Effector CD4-positive, alpha-beta T cell (primary cell): ENCODE results near the gene HCFC1R1.

Experiments
- DNase-seq: peaks from one replicate; pipeline ENCODE4 v3.0.0-alpha.2; 2020

The HCFC1R1 gene

DNA sequence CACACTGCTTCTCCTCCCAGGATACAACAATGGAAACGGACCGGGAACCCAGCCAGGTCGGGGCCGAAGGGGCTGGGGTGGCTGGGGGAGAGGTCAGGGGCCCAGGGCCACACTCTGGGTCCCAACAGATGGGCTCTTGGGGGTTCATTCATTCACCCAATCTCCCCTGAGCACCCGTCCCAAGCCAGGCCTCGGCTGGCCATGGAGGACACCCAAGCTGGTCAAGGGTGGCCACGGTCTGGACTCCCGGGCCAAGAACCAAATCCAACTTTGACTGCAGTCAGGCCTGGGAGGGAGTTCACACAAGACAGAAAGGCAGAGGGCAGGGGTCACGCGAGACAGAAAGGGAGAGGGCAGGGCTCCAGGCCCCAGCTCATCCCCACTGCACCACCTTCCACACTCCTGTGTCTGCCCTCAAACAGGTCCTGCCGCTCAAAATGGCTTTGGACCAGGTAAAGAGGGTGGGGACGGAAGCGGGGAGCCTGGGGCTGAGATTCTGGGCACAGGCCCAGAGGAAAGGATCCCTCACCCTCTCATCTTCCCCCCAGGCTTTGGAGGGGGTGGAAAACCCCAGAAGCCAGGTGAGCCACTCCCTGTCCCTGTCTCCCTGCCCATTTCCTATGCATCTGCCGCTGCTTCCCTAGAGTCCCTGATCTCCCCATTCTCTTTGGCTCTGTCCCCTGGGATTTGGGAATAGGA lies 31.2 kb downstream of the HCFC1R1 start:
- DNase-seq = no peak

DNA sequence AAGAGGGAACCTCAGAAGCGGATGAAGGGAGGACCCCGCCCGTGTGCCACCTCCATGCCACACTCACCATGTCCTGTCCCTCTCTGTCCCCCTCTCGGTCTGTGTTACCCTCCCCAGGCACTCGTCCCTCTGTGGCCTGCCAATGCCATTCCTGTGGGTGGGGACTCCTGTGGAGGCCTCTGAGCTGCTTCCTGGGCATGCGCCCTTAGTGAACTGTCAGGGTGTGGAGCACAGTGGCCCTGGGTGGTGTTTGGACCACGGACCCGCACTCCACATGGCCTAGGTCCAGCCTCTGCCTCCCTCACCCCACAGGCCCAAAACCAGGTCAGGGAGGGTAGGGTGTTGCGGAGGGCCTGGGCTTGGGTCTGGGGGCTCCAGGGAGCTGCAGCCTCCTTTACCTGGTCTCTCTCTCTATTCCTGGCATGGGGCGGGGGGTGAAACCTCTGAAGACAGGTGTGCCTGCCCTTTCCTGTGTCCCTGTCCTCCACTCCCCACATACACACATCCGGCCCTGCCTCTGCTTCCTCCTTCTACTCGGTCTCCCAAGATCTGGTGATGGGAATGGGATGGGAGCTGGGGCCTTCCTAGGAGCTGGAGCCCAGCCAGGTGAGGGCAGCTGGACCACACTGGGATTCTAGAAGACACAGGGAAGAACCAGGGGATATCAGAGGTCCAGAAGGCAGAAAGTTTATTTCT lies 32.0 kb downstream of the HCFC1R1 start:
- DNase-seq = no peak

GRCh38 chr16:2990891-2991290 lies 32.9 kb downstream of the HCFC1R1 start:
- no peak for DNase-seq

DNA sequence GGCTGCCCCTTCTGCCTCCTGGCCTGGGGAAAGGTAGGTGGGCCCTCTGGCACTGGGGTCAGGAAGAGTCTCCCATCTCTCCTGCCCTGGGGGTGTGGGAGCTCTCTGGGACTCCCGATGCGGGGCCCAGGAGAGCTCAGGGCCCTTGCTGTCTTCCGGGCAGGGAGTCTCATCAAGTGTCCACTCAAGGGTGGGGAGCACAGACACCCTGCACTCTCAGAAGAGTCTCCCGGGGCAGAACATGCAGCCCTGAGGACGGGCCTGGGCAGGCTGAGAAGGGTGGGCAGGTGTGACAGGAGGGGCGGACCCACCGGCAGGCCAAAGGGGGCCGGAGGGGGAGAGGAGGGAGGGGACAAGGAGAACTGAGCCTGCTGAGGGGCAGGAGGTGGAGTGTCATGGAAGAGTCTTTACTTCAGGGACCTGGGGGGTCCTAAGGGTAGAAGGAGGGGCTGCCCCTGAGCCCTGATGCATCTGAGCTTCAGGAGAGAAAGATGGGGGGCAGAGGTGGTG lies 35.1 kb downstream of the HCFC1R1 start:
- no peak for DNase-seq

DNA sequence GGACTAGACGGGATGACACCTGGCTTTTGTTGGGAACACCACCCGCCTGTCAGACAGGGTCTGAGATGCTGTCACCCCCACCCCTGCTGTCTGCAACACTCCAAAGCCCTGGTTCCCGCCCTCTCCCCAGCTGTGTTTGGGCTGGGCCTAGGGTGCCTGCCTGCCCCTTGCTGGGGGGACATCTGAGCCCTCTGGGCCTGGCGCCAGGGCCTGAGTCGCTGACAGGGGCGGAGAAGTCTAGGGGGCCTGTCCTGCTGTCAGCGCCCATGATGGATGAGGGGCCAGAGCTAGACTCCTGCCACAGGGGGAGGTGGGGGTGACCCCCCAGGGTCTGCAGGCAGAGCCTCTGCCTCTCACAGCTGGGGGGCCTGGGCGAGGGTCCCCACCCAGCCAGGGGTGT lies 35.9 kb downstream of the HCFC1R1 start:
- DNase-seq = no peak

DNA sequence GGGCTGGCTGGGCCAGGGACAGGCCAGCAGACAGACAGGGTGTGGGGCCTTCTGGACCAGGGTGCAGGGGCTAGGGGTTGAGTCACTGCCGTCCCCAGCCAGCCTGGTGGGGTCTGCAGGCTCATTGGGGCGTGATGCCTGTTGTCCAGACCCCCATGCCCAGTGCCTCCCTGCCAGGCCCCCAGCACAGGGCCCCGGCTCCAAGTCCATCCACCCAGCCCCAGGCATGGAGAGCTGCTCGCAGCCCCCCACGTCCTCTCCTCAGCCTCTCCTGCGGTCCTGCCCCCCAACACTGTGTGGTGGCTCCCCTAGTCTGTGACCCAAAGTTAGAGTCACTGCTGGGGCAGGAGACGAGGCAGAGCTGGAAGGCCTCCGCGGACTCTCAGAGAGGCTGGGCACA lies 36.5 kb downstream of the HCFC1R1 start:
- no peak for DNase-seq

GRCh38 chr16:2986623-2987188 lies 37.0 kb downstream of the HCFC1R1 start:
- no peak for DNase-seq

GRCh38 chr16:2985893-2986355 lies 37.8 kb downstream of the HCFC1R1 start:
- DNase-seq = no peak

GRCh38 chr16:2985462-2985861 lies 38.3 kb downstream of the HCFC1R1 start:
- no peak for DNase-seq

DNA sequence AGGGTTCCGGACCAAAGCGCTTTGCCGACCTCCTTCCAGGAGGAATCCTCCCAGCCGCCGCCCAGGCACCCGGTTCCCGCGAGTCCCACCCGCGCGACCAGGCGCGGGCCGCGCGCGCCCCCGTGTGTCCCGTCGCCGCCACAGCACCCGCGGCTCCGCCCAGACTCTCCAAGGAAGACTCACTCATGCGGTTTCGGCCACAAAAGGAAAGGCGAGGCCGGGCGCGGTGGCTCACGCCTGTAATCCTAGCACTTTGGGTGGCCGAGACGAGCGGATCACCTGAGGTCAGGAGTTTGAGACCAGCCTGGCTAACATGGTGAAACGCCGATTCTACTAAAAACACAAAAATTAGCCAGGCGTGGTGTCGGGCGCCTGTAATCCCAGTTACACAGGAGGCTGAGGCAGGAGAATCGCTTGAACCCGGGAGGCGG lies 40.0 kb downstream of the HCFC1R1 start:
- peak; percentile 47 for DNase-seq

DNA sequence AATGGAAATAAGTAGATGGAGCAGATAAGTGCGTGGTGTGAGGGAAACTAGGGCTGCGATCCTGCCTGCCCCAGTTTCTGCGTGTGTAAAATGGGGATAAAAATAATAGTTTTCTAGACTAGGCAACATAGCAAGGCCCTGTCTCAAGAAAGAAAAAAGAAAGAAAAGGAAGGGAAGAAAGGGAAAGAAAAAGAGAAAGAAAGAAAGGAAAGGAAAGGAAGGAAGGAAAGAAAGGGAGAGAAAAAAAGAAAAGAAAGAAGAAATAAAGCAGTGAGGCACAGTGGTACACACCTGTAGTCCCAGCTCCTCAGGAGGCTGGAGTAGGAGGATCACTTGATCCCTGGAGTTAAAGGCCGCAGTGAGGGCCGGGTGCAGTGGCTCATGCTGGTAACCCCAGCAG lies 41.3 kb downstream of the HCFC1R1 start:
- no peak for DNase-seq

DNA sequence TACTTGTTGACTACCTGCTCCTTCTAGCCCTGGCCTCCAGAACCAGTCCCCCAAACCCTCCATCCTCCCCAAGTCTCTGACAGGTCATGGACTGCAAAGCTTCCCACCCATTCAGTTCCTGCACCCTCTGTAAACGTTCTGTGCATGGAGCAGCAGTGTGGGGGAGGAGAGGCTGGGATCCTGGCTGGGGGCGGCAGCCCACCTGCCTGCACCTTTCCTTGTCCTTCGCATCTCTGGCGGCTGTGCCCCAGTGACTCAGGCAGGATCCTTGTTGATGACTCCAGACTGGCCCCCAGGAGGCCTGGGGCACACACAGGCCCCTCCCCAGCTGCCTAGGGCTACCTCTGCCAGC lies 41.9 kb downstream of the HCFC1R1 start:
- no peak for DNase-seq

- DNase-seq = no peak
These were observed 42.4 kb downstream of the HCFC1R1 start for GRCh38 chr16:2981177-2981898.

DNA sequence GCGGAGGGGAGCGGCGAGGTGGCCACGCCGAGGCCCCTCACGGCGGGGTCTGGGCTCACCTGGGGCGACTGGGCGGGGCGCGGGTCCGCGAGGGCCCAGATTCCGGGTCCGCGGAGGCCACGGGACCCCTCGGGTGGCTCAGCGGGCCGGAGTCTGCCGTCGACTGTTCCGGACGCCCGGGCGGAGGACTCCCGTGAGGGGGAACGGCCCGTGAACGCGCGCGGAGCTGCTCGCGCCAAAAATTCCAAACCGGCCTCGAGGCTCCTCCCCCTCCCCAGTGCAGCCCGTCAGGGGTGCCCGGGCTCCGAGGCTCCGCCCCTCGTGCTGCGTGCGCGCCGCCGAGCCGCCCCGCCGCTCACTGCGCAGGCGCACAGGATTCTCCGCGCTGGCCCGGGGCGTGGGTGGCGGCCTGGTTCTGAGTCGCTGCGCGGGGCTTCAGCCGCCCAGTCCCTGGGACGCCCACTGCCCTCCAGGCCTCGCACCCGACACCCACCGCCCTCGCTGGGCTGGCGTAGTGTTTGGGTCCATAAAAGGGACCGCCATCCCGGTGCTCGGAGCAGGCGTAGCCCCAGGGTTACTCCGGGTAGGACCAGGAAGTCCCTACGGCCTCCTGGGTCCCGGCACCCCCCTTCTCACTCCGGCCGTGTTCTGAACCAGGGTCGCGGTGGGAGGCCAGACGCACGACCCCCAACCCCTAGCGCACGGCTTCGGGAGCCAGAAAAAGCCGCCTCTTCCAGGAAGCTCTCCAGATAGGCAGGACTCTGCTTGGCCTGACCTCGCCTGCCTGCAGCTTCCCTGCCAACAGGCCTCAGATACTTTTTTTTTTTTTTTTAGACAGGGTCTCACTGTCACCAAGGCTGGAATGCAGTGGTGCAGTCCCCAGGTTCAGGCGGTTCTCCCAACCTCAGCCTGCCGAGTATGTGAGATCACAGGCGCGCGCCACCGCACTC lies 43.2 kb downstream of the HCFC1R1 start, which contains the start of gene PKMYT1:
Gene PKMYT1, minus strand, starts transcription at position 220 of the 950 bp plus-strand sequence. CDS start 789 bp downstream, outside the sequence.
- DNase-seq = peak; percentile 91

DNA sequence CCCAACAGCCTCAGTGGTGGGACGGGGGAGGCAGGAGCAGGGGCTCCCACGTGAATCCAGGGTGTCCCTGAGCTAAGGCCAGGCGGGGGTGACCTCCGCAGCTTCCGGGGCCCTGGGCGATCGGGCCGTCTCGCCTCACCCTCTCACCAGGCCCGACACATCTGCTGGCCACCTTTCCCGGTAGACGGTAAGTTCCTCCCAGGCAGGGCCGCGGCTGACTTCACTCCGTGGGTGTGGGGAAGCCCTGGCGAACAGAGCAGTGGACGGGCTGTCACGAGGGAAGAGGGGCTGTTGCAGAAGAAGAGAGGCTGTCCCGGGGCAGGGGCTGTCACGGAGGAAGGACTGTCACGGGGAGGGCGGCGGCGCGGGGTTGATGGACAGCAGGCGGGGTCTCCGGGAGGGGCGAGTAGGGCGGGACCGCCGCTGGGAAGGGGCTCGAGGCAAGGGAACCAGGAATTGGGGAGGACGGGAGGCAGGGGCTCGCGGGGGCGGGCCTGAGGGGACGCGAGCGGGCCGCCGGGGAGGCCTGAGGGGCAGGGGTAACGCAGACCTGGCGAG lies 44.0 kb downstream of the HCFC1R1 start:
- no peak for DNase-seq

DNA sequence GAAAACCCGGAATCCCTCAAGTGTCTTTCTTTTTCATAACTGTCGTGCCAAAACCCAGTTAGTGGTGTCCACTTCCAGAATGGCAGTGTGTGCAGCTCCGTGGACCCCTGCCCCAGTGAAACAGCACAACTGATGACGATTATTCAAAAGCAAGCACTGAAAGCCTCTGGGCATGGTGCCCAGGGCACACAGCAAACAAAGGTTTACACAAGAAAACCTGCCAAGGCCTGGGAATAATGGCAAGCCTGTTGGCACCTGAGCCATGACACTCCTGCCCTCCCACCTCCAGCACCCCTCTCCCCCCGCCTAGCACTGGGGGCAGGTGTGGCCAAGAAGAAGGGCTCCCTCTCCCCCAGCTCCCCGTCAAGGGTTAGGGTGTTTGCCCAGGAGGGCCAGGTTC lies 46.3 kb downstream of the HCFC1R1 start:
- no peak for DNase-seq

DNA sequence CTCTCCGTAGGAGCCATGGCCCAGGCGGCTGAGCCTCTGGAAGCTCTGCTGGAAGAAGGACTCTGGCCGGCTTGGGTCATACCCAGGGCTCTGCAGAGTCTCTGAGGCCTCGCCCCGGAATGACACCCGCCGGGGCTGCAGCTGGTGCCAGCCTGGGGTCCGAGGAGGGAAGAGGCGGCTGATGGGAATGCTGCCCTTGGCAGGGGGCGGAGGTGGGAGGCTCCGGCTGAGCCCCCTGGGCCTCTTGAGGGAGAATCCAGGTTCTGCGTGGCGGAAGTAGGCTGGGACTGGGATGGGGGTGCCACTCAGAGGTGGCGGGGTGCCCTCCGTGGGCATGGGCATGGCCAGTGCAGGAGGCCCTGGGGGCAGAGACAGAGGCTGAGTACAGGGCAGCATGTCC lies 47.1 kb downstream of the HCFC1R1 start:
- DNase-seq = no peak

DNA sequence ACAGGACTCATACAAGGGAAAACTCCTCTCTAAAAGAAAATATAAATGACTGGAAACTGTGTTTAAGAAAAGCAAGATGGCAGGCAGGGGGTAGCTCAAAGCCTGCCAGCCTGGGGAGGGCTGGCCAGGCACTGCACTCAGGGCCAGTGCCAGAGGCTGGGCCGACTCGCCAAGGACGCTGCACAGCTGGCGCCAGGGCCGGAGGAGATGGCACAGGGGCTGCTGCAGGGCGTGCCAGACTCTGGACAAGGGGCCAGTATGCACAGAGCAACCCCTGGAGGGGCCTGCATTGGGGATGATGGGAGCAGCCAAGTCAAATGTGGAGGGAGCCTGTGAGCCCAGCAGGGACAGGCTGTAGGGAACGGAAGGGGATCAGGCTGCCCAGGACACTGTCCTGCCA lies 47.5 kb downstream of the HCFC1R1 start:
- DNase-seq = no peak

GRCh38 chr16:2975161-2975795 lies 48.5 kb downstream of the HCFC1R1 start:
- no peak for DNase-seq

DNA sequence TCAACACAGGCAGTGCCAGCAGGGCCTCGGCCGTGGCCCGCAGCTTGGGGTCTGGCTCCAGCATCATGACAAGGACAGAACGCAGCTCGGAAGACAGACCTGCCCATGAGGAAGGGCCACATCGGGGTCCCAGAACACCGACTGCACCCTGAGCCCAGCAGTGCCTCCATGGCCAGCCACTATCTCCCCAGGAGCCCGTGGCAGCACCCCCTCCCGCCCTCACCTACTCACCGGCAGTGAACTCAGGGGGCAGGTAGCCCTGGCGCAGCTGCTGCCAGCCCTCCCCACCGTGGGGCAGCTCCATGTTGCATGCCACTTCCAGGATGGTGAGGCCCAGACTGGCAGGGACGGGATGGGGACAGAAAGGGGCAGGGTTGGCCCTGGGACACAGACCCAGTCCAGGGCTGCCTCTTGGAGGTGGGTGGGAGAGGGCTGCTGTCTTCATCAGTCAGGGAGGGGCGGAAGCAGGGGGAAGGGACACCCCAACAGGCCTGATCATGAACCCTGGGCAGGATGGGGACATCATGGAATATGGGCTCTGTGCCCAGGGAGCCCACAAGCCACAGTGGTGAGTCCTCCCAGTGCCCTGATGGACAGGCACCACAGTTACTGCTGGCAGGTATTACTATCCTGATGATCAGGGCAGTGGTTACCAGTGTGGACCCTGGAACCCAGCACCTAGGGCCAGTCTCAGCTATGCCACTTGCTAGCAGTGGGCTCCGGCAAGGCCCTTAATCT lies 49.3 kb downstream of the HCFC1R1 start:
- DNase-seq = no peak
